H9 (cell line): ENCODE results near the gene MX1. TPM values are rescaled to one million over a fixed set of nuclear protein-coding genes. Genes with fewer than 3 reads are reported as not detected.
A peak's percentile ranks its signal among the peaks of the same experiment; 100 is the strongest.

Experiments
- DNase-seq: peaks from one replicate; pipeline ENCODE4 v3.0.0-alpha.2; 2017
- H2AFZ ChIP-seq: one replicate; pipeline ENCODE4 v1.6.1; 2013; ENCODE audit warnings: mild to moderate bottlenecking, low read length, control low read depth, moderate library complexity
- H2AK5ac ChIP-seq: 2 replicates; pipeline ENCODE4 v1.6.1; 2013; ENCODE audit warnings: low read length, control low read depth, mixed read lengths; ENCODE audit not compliant: insufficient read length
- H2BK120ac ChIP-seq: one replicate; pipeline ENCODE4 v1.6.1; 2013; ENCODE audit warnings: low read depth, mild to moderate bottlenecking, low read length, control low read depth, inconsistent platforms; ENCODE audit not compliant: poor library complexity, severe bottlenecking
- H2BK12ac ChIP-seq: 2 replicates; pipeline ENCODE4 v1.6.1; 2013; ENCODE audit warnings: low read length, control low read depth, mixed read lengths, low read depth; ENCODE audit not compliant: insufficient read length
- H2BK15ac ChIP-seq: 2 replicates; pipeline ENCODE4 v1.6.1; 2013; ENCODE audit warnings: low read depth, low read length, control low read depth
- H2BK20ac ChIP-seq: one replicate; pipeline ENCODE4 v1.6.1; 2013; ENCODE audit warnings: low read depth, mild to moderate bottlenecking, low read length, control low read depth, inconsistent platforms; ENCODE audit not compliant: poor library complexity, severe bottlenecking
- H2BK5ac ChIP-seq: 2 replicates; pipeline ENCODE4 v1.6.1; 2013; ENCODE audit warnings: low read length, control low read depth, mixed read lengths; ENCODE audit not compliant: insufficient read length
- H3K14ac ChIP-seq: 2 replicates; pipeline ENCODE4 v1.6.1; 2013; ENCODE audit warnings: low read length, control low read depth; ENCODE audit not compliant: insufficient read depth
- H3K18ac ChIP-seq: 2 replicates; pipeline ENCODE4 v1.6.1; 2013; ENCODE audit warnings: low read depth, mild to moderate bottlenecking, mixed read lengths, low read length, control low read depth; ENCODE audit not compliant: insufficient read length
- H3K23ac ChIP-seq: 2 replicates; pipeline ENCODE4 v1.6.1; 2013; ENCODE audit warnings: low read length, control low read depth, mixed read lengths, low read depth; ENCODE audit not compliant: insufficient read length
- H3K23me2 ChIP-seq: 2 replicates; pipeline ENCODE4 v1.6.1; 2013; ENCODE audit warnings: low read depth, mild to moderate bottlenecking, mixed read lengths, low read length, control low read depth; ENCODE audit not compliant: insufficient read length, poor library complexity, severe bottlenecking
- H3K27ac ChIP-seq: 2 replicates; pipeline ENCODE4 v1.5.1; 2013; ENCODE audit warnings: low read length, control low read depth, mixed read lengths, low read depth; ENCODE audit not compliant: insufficient read length
- H3K27me3 ChIP-seq: 2 replicates; pipeline ENCODE4 v1.6.1; 2013; ENCODE audit warnings: low read length, control low read depth, inconsistent platforms; ENCODE audit not compliant: insufficient read depth
- H3K4ac ChIP-seq: 2 replicates; pipeline ENCODE4 v1.6.1; 2013; ENCODE audit warnings: low read depth, mild to moderate bottlenecking, control low read depth, inconsistent platforms, low read length, moderate library complexity
- H3K4me1 ChIP-seq: 2 replicates; pipeline ENCODE4 v1.6.1; 2013; ENCODE audit warnings: low read length, control low read depth, inconsistent platforms; ENCODE audit not compliant: insufficient read depth
- H3K4me2 ChIP-seq: 2 replicates; pipeline ENCODE4 v1.6.1; 2013; ENCODE audit warnings: low read length, control low read depth, mixed read lengths; ENCODE audit not compliant: insufficient read length, insufficient read depth
- H3K56ac ChIP-seq: 2 replicates; pipeline ENCODE4 v1.6.1; 2013; ENCODE audit warnings: low read depth, mild to moderate bottlenecking, mixed read lengths, low read length, control low read depth; ENCODE audit not compliant: insufficient read length
- H3K79me1 ChIP-seq: 2 replicates; pipeline ENCODE4 v1.6.1; 2013; ENCODE audit warnings: low read depth, mild to moderate bottlenecking, moderate library complexity, low read length, control low read depth, inconsistent platforms; ENCODE audit not compliant: insufficient read depth, poor library complexity, severe bottlenecking
- H3K79me2 ChIP-seq: 2 replicates; pipeline ENCODE4 v1.6.1; 2013; ENCODE audit warnings: low read length, control low read depth, inconsistent platforms; ENCODE audit not compliant: insufficient read depth
- H3K9ac ChIP-seq: 2 replicates; pipeline ENCODE4 v1.6.1; 2013; ENCODE audit warnings: low read length, control low read depth, mixed read lengths; ENCODE audit not compliant: insufficient read length; ENCODE audit errors: extremely low read depth
- H3K9me3 ChIP-seq: one replicate; pipeline ENCODE4 v1.6.1; 2013; ENCODE audit warnings: low read depth, low read length, inconsistent platforms; ENCODE audit not compliant: control insufficient read depth
- H3T11ph ChIP-seq: one replicate; pipeline ENCODE4 v1.6.1; 2013; ENCODE audit warnings: mild to moderate bottlenecking, low read length, control low read depth, inconsistent platforms
- H4K20me1 ChIP-seq: one replicate; pipeline ENCODE4 v1.6.1; 2013; ENCODE audit not compliant: control insufficient read depth, insufficient read length, insufficient read depth
- H4K5ac ChIP-seq: 2 replicates; pipeline ENCODE4 v1.6.1; 2013; ENCODE audit warnings: low read depth, mild to moderate bottlenecking, mixed read lengths, low read length, control low read depth; ENCODE audit not compliant: insufficient read length
- H4K8ac ChIP-seq: replicated peaks from 2 replicates; pipeline ENCODE4 v1.6.1; 2013; ENCODE audit warnings: low read length, control low read depth, mixed read lengths, low read depth; ENCODE audit not compliant: insufficient read length
- H4K91ac ChIP-seq: 2 replicates; pipeline ENCODE4 v1.6.1; 2013; ENCODE audit warnings: low read depth, mild to moderate bottlenecking, moderate library complexity, mixed read lengths, low read length, control low read depth; ENCODE audit not compliant: insufficient read length
- H3K27ac Mint-ChIP-seq, 3 experiments: 2 replicates in 2 of 3; 3 replicates in 1 of 3; pipeline ENCODE4 v1.8.0; 2020 to 2021; ENCODE audit warnings: mixed read lengths in 3 of 3, mild to moderate bottlenecking in 1 of 3, moderate library complexity in 1 of 3
- H3K27me3 Mint-ChIP-seq: 2 replicates; pipeline ENCODE4 v1.8.0; 2021; ENCODE audit warnings: low read depth, mild to moderate bottlenecking, moderate library complexity, mixed read lengths
- H3K36me3 Mint-ChIP-seq, 3 experiments: 2 replicates in 2 of 3; 3 replicates in 1 of 3; pipeline ENCODE4 v1.8.0; 2020 to 2021; ENCODE audit warnings: low read depth in 3 of 3, mixed read lengths in 3 of 3; ENCODE audit not compliant: insufficient read depth in 1 of 3
- H3K4me1 Mint-ChIP-seq, 2 experiments: 2 replicates each; pipeline ENCODE4 v1.8.0; 2020; ENCODE audit warnings: mixed read lengths in 2 of 2
- H3K4me3 Mint-ChIP-seq, 2 experiments: 2 replicates in 1 of 2; 3 replicates in 1 of 2; pipeline ENCODE4 v1.8.0; 2020 to 2021; ENCODE audit warnings: mild to moderate bottlenecking in 2 of 2, mixed read lengths in 2 of 2, moderate library complexity in 1 of 2
- H3K9me3 Mint-ChIP-seq, 2 experiments: 2 replicates in 1 of 2; 3 replicates in 1 of 2; pipeline ENCODE4 v1.8.0; 2020; ENCODE audit warnings: mild to moderate bottlenecking in 2 of 2, mixed read lengths in 2 of 2, moderate library complexity in 1 of 2
- WGBS: extraction: QIAGEN DNeasy Blood & Tissue Kit; methylation state at CpG from one replicate; pipeline ENCODE4 v1.1.7; 2013; ENCODE audit warnings: missing lambda C conversion rate, low lambda C conversion rate, mixed read lengths; ENCODE audit not compliant: insufficient read length; ENCODE audit errors: extremely low coverage; 5-methylcytosine and 5-hydroxymethylcytosine counted together
- total RNA-seq: library from RNA; stranded (reverse); gene quantifications from 2 replicates; pipeline ENCODE4 v1.2.1, GENCODE V29; 2021
- TF ChIP-seq, protein P1 (sequence below): fragments of 200-600 bp; sonication (generic); conservative IDR thresholded peaks from 3 replicates; pipeline ENCODE4 v1.8.0; 2021; ENCODE audit warnings: antibody characterized with exemption, mild to moderate bottlenecking

Gene MX1
- total RNA-seq, 1 experiment from 2014 or later: 6.3 TPM

GRCh38 chr21:41399246-41399800, 26.7 kb upstream of the MX1 start:
- Histone ChIP-seq H3K27me3 (no peaks in the 10 kb centered on the region), H3K18ac (no peak overlapping the region), H3K9me3 (no peaks in the 10 kb centered on the region), H2BK5ac (no peak overlapping the region), H2BK15ac (no peak overlapping the region), H2AFZ (no peak overlapping the region), H4K91ac (no peak overlapping the region), H3K79me1 (no peaks in the 10 kb centered on the region), H3K9ac (no peak overlapping the region), H3K14ac (no peak overlapping the region), H3T11ph (no peak overlapping the region), H2AK5ac (no peak overlapping the region), H3K23me2 (no peaks in the 10 kb centered on the region), H3K4ac (no peak overlapping the region), H3K4me2 (no peak overlapping the region), H3K79me2 (no peaks in the 10 kb centered on the region), H4K5ac (no peak overlapping the region), H2BK12ac (no peak overlapping the region), H3K27ac (no peak overlapping the region), H3K23ac (no peak overlapping the region), H3K4me1 (peaks cover 3% of the 10 kb centered on the region; the same call in 1 of the 2 replicates), H2BK120ac (no peak overlapping the region), H4K8ac (no peak overlapping the region), H4K20me1 (no peaks in the 10 kb centered on the region), H2BK20ac (no peak overlapping the region), H3K56ac (no peak overlapping the region)
- peaks cover 2% of the 10 kb centered on the region for H3K27me3 Mint-ChIP-seq
- no peak overlapping the region for H3K4me3 Mint-ChIP-seq
- TF ChIP-seq, protein P1, sequence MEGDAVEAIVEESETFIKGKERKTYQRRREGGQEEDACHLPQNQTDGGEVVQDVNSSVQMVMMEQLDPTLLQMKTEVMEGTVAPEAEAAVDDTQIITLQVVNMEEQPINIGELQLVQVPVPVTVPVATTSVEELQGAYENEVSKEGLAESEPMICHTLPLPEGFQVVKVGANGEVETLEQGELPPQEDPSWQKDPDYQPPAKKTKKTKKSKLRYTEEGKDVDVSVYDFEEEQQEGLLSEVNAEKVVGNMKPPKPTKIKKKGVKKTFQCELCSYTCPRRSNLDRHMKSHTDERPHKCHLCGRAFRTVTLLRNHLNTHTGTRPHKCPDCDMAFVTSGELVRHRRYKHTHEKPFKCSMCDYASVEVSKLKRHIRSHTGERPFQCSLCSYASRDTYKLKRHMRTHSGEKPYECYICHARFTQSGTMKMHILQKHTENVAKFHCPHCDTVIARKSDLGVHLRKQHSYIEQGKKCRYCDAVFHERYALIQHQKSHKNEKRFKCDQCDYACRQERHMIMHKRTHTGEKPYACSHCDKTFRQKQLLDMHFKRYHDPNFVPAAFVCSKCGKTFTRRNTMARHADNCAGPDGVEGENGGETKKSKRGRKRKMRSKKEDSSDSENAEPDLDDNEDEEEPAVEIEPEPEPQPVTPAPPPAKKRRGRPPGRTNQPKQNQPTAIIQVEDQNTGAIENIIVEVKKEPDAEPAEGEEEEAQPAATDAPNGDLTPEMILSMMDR: no peak
- peaks cover 13 to 14% of the 10 kb centered on the region in 2 experiments for H3K4me1 Mint-ChIP-seq
- DNase-seq: peak; percentile 11
- peaks cover 0 to 11% (median 0%) of the 10 kb centered on the region in 3 experiments; a peak in 2 of 7 replicates for H3K36me3 Mint-ChIP-seq
- no CpG with 5 or more reads among the region's 7 CpGs for WGBS
- no peaks in the 10 kb centered on the region; a peak in 1 of 5 replicates for H3K9me3 Mint-ChIP-seq
- H3K27ac Mint-ChIP-seq: no peak overlapping the region
